Superior temporal gyrus (tissue), 1 donor: Measurements from ENCODE around the gene ATP5MG.
"Not testable (repeated sequence)": the region's sequence is repeated elsewhere in the genome, so short reads cannot be mapped to it uniquely, and the experiment has no call there.

ENCODE experiments used
- DNase-seq: peaks from one replicate; pipeline ENCODE4 v3.0.0-alpha.2; 2016; ENCODE audit errors: extremely low spot score

ATP5MG gene

GRCh38 chr11:118406599-118407166, 5.3 kb downstream of the ATP5MG start:
- DNase-seq, result no peak

GRCh38 chr11:118410055-118410745, 8.8 kb downstream of the ATP5MG start:
- DNase-seq, result no peak

- no peak for DNase-seq
Observed at GRCh38 chr11:118411530-118411929, 10.1 kb downstream of the ATP5MG start.

GRCh38 chr11:118412921-118413320, 11.5 kb downstream of the ATP5MG start:
- DNase-seq, result no peak

- DNase-seq, result no peak
Observed at GRCh38 chr11:118415062-118415738, 13.8 kb downstream of the ATP5MG start.

GRCh38 chr11:118415739-118416068, 14.3 kb downstream of the ATP5MG start:
- peak; percentile 36 for DNase-seq

- not testable (repeated sequence) for DNase-seq
Observed at GRCh38 chr11:118416900-118417299, 15.5 kb downstream of the ATP5MG start.

GRCh38 chr11:118417801-118418200, 16.4 kb downstream of the ATP5MG start:
- DNase-seq, result no peak

GRCh38 chr11:118418766-118419165, 17.4 kb downstream of the ATP5MG start:
- no peak for DNase-seq

- DNase-seq, result no peak
Observed at GRCh38 chr11:118427707-118428106, 26.3 kb downstream of the ATP5MG start.

- DNase-seq, result no peak
Observed at GRCh38 chr11:118430956-118431355, 29.6 kb downstream of the ATP5MG start.

- no peak for DNase-seq
Observed at GRCh38 chr11:118434123-118434552, 32.7 kb downstream of the ATP5MG start.

- DNase-seq, result peak; percentile 73
Observed at GRCh38 chr11:118434553-118435289, 33.3 kb downstream of the ATP5MG start.

GRCh38 chr11:118435290-118435892, 34.0 kb downstream of the ATP5MG start:
- DNase-seq, result no peak

- peak; percentile 88 for DNase-seq
Observed at GRCh38 chr11:118435893-118436624, 34.7 kb downstream of the ATP5MG start, which contains the start of gene KMT2A. Gene KMT2A (plus strand): TSS chr11:118436492. CDS start chr11:118436513, 21 bp downstream.

GRCh38 chr11:118436639-118437207, 35.3 kb downstream of the ATP5MG start:
- no peak for DNase-seq

GRCh38 chr11:118437208-118438125, 36.1 kb downstream of the ATP5MG start:
- DNase-seq, result no peak

- DNase-seq, result peak; percentile 63
Observed at GRCh38 chr11:118438314-118438931, 37.0 kb downstream of the ATP5MG start.

- DNase-seq, result no peak
Observed at GRCh38 chr11:118439646-118440045, 38.2 kb downstream of the ATP5MG start.
